SU-DHL-6 (cell line): ENCODE results near the gene SYPL2.

Source experiments
- H2AFZ ChIP-seq: fragments of 200-600 bp; sonication (generic); 2 replicates; pipeline ENCODE4 v1.6.1; 2014; ENCODE audit warnings: low read depth, mild to moderate bottlenecking, moderate library complexity, mixed read lengths, antibody characterized with exemption, low read length; ENCODE audit not compliant: severe bottlenecking
- H3F3A ChIP-seq: fragments of 200-600 bp; shearing (Covaris generic); 2 replicates; pipeline ENCODE4 v1.6.0; 2016; ENCODE audit warnings: antibody characterized with exemption, mild to moderate bottlenecking; ENCODE audit not compliant: insufficient read depth
- H3K27ac ChIP-seq: fragments of 200-600 bp; sonication (generic); 2 replicates; pipeline ENCODE4 v1.5.1; 2016; ENCODE audit warnings: low read depth, mild to moderate bottlenecking, low read length, moderate library complexity, mixed read lengths
- H3K27me3 ChIP-seq: fragments of 200-600 bp; sonication (generic), shearing (Covaris generic); 2 replicates; pipeline ENCODE4 v1.6.0; 2014; ENCODE audit warnings: mild to moderate bottlenecking, low read length
- H3K36me3 ChIP-seq: fragments of 200-600 bp; sonication (generic); 2 replicates; pipeline ENCODE4 v1.6.1; 2014; ENCODE audit warnings: mild to moderate bottlenecking, low read length, mixed read lengths
- H3K4me2 ChIP-seq: fragments of 300-600, 200-600 bp; shearing (Covaris generic), sonication (generic); 2 replicates; pipeline ENCODE4 v1.6.0; 2014; ENCODE audit warnings: low read length, low read depth, mild to moderate bottlenecking; ENCODE audit not compliant: poor library complexity, severe bottlenecking
- H3K4me3 ChIP-seq: fragments of 200-600 bp; sonication (generic); 2 replicates; pipeline ENCODE4 v1.5.1; 2014; ENCODE audit warnings: antibody characterized with exemption, low read length, mild to moderate bottlenecking, mixed read lengths; ENCODE audit not compliant: insufficient read depth, poor library complexity, severe bottlenecking
- H3K79me2 ChIP-seq: fragments of 200-600 bp; sonication (generic); 2 replicates; pipeline ENCODE4 v1.6.1; 2014; ENCODE audit warnings: mild to moderate bottlenecking, low read length, moderate library complexity; ENCODE audit not compliant: insufficient read depth
- H3K9ac ChIP-seq: fragments of 200-600 bp; sonication (generic); 2 replicates; pipeline ENCODE4 v1.7.0; 2014; ENCODE audit warnings: mild to moderate bottlenecking, low read length
- H3K9me2 ChIP-seq: fragments of 200-600 bp; sonication (generic); replicated peaks from 2 replicates; pipeline ENCODE4 v1.6.1; 2014; ENCODE audit warnings: low read length; ENCODE audit not compliant: insufficient read depth
- H3K9me3 ChIP-seq: fragments of 200-600 bp; sonication (generic); 2 replicates; pipeline ENCODE4 v1.6.1; 2014; ENCODE audit warnings: low read length, mixed read lengths; ENCODE audit not compliant: insufficient read depth
- H4K20me1 ChIP-seq: fragments of 200-600 bp; sonication (generic); 2 replicates; pipeline ENCODE4 v1.6.1; 2014; ENCODE audit warnings: low read depth, mild to moderate bottlenecking, antibody characterized with exemption, low read length, moderate library complexity, mixed read lengths
- EZH2phosphoT487 ChIP-seq: fragments of 200-600 bp; sonication (generic), shearing (Covaris generic); conservative IDR thresholded peaks from 2 replicates; pipeline ENCODE4 v1.6.1; 2018; ENCODE audit warnings: mild to moderate bottlenecking, antibody characterized with exemption, low read length, moderate library complexity, mixed read lengths
- TF ChIP-seq, protein P1 (sequence below): fragments of 200-600 bp; sonication (generic); IDR thresholded peaks from one replicate; pipeline ENCODE4 v1.5.1; 2017; ENCODE audit warnings: antibody characterized with exemption, mild to moderate bottlenecking, low read length, moderate library complexity; ENCODE audit not compliant: insufficient read depth, poor library complexity, severe bottlenecking

Gene SYPL2

DNA sequence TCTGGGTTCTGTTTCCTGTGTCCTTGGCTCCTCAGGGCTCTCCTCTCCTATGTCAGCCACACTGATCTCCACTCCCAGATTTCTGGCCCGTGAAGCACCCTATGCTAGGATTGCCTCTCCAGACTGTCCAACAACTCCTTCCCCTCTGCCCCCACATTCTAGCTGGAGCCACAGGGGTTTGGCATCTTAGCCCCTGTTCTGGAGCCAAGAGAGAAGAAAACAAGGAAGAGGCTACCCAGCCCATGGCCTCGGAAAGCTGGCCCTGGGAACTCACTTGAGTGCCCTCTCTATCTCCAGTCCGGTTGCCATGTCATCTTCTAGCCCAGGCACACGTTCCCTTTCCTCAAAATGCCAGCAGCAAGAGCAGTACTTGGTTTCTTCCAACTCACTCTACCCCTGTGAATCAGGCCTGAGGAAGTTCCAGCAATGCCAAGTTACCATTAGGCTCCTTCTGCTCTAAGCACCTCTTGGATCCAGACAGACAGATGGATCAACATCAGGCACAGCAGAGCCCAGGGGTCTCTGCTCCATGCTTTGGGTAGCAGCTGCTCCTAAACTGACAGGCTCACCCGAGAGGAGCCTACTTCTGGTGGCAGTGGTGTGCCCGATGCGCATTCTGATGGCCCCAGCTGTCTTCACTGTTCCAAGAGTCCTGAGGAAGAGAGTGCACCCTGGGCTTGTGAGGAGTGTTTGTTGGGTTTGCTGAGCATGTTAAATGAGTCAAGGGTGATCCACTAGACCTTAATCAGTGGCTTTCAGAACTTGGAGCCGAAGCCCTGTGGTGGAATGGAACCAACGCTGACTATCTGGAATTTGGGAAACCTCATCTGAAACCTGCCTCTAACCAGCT is 61.7 kb downstream of the SYPL2 start:
- Histone ChIP-seq H3K4me3 (no peak overlapping the region), H3F3A (no peaks in the 10 kb centered on the region), H3K9me2 (no peaks in the 10 kb centered on the region), H3K36me3 (no peaks in the 10 kb centered on the region), H3K79me2 (no peaks in the 10 kb centered on the region), H3K4me2 (no peak overlapping the region), H3K27me3 (no peaks in the 10 kb centered on the region), H2AFZ (no peak overlapping the region), H3K9me3 (no peaks in the 10 kb centered on the region), H3K27ac (no peak overlapping the region), H3K9ac (no peak overlapping the region), H4K20me1 (no peaks in the 10 kb centered on the region)
- TF ChIP-seq EZH2phosphoT487 = no peak
- TF ChIP-seq, protein P1, sequence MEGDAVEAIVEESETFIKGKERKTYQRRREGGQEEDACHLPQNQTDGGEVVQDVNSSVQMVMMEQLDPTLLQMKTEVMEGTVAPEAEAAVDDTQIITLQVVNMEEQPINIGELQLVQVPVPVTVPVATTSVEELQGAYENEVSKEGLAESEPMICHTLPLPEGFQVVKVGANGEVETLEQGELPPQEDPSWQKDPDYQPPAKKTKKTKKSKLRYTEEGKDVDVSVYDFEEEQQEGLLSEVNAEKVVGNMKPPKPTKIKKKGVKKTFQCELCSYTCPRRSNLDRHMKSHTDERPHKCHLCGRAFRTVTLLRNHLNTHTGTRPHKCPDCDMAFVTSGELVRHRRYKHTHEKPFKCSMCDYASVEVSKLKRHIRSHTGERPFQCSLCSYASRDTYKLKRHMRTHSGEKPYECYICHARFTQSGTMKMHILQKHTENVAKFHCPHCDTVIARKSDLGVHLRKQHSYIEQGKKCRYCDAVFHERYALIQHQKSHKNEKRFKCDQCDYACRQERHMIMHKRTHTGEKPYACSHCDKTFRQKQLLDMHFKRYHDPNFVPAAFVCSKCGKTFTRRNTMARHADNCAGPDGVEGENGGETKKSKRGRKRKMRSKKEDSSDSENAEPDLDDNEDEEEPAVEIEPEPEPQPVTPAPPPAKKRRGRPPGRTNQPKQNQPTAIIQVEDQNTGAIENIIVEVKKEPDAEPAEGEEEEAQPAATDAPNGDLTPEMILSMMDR = no peak

DNA sequence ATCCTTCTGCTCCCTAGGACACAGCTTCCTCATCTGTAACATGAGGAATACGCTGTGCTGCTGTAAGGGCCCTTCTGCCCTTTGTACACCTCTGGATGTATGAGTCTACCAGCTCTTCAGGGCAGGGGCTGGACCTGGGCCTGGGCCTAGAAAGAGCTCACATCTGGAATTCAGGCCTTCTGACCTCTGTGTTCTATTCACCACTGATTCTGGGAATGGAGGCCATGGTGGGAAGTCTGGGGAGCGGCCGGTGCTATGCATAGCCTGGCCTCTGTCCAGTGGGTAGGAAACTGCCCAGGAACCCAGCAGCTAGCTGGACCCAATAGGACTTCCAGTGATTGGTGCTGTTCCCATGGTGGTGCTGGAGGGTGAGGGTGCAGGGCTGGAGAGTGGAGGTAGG is 62.4 kb downstream of the SYPL2 start:
- no peak overlapping the region for H3K4me2 ChIP-seq
- no peaks in the 10 kb centered on the region for H3K36me3 ChIP-seq
- no peaks in the 10 kb centered on the region for H3K9me2 ChIP-seq
- H3K27ac ChIP-seq = no peak overlapping the region
- H3K27me3 ChIP-seq = no peaks in the 10 kb centered on the region
- H4K20me1 ChIP-seq = no peaks in the 10 kb centered on the region
- H3K9ac ChIP-seq = no peak overlapping the region
- TF ChIP-seq, protein P1 = no peak
- no peak for TF ChIP-seq EZH2phosphoT487
- no peaks in the 10 kb centered on the region for H3K9me3 ChIP-seq
- H3K4me3 ChIP-seq = no peak overlapping the region
- no peaks in the 10 kb centered on the region for H3F3A ChIP-seq
- no peaks in the 10 kb centered on the region for H3K79me2 ChIP-seq
- no peak overlapping the region for H2AFZ ChIP-seq

DNA sequence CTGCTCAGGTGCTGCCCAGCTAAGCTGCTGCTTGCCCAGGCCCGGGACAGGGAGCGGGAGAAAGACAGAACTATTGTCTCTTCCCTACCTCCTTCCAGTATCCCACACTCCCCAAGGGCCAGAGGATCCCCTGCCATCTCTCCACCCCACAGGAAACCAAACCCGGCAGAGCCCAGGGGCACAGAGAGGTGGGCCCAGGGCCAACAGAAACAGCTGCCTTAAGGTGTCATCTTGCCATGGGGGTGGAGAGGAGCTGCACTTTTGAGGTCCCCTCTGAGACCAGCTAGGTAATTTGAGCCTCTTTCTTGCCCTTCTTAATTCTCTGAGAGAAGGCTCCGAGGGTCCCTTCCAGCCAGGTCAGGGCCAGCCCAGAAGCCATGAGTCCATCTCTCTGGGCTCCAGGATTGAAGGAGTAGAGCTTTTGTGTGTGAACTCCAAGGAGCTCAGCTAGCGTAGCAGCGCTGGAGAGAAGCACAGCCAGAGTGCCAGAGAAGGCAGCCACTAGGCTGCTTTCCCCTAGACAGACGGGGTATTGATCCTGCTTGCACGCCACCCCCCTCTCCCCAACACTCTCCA is 63.6 kb downstream of the SYPL2 start:
- H3K9ac ChIP-seq = no peak overlapping the region
- no peaks in the 10 kb centered on the region for H3K79me2 ChIP-seq
- no peak overlapping the region for H2AFZ ChIP-seq
- H3K36me3 ChIP-seq = no peaks in the 10 kb centered on the region
- no peak for TF ChIP-seq EZH2phosphoT487
- TF ChIP-seq, protein P1 = no peak
- H4K20me1 ChIP-seq = no peaks in the 10 kb centered on the region
- H3F3A ChIP-seq = no peaks in the 10 kb centered on the region
- H3K27me3 ChIP-seq = no peaks in the 10 kb centered on the region
- no peaks in the 10 kb centered on the region for H3K9me3 ChIP-seq
- H3K4me3 ChIP-seq = no peak overlapping the region
- no peaks in the 10 kb centered on the region for H3K9me2 ChIP-seq
- no peak overlapping the region for H3K27ac ChIP-seq
- no peak overlapping the region for H3K4me2 ChIP-seq
